Mucosa of descending colon (tissue), 3 donors: ENCODE results near the gene KIZ. TPM values are rescaled to one million over a fixed set of nuclear protein-coding genes. Genes with fewer than 3 reads are reported as not detected.

Experiments
- ATAC-seq: fragments of 200-7000 bp; cut with Tn5 transposase; one replicate; pipeline ENCODE4 v1.9.1; 2020; ENCODE audit warnings: mild to moderate bottlenecking, moderate library complexity
- DNase-seq, 3 donors: peaks; one replicate each; pipeline ENCODE4 v3.0.0-alpha.2; 2020
- H3K36me3 ChIP-seq: fragments of 200-600 bp; one replicate; pipeline ENCODE4 v1.8.0; 2021; ENCODE audit warnings: low read depth, mild to moderate bottlenecking
- H3K4me1 ChIP-seq: fragments of 200-600 bp; one replicate; pipeline ENCODE4 v1.8.0; 2021; ENCODE audit warnings: low read depth, mild to moderate bottlenecking
- H3K4me3 ChIP-seq: fragments of 200-600 bp; one replicate; pipeline ENCODE4 v1.8.0; 2021; ENCODE audit warnings: mild to moderate bottlenecking
- H3K9me3 ChIP-seq: fragments of 200-600 bp; one replicate; pipeline ENCODE4 v1.8.0; 2021; ENCODE audit warnings: mild to moderate bottlenecking
- intact Hi-C, 2 donors: fragments of 100-400 bp; cut with DNase I in 1 of 2; cut with micrococcal nuclease in 1 of 2; formaldehyde crosslinking; loops; one replicate each; pipeline versions ENCODE4 v1.11.0 to v1.11.1; 2022; cut with DNase I, micrococcal nuclease
- total RNA-seq, 3 donors: library from RNA; stranded (reverse); fragmentation: NEBNext Ultra II Directional in 2 of 3; extraction: Animal tissue kit (Norgen Biotek cat#: 25700) in 2 of 3; gene quantifications; one replicate each; pipeline versions ENCODE4 v1.2.1 to v1.2.4, GENCODE V29; 2021 to 2023
- TF ChIP-seq, protein P1 (sequence below): fragments of 200-600 bp; IDR thresholded peaks from one replicate; pipeline ENCODE4 v1.8.0; 2022; ENCODE audit warnings: antibody characterized with exemption, mild to moderate bottlenecking
- donor health status: DM: no; HTN: no; CAD: no; lungs with moderate emphysema.
- donor health status: DM: no; HTN: no; CAD: no.
- donor health status: DM: no; HTN: yes; CAD: no.

Gene KIZ
- total RNA-seq, 3 donors from 2014 or later = 9.4 to 114 (median 14.2) TPM

- H3K4me3 ChIP-seq = no peak overlapping the region
- H3K4me1 ChIP-seq = no peaks in the 10 kb centered on the region
- intact Hi-C loops = no loop called here
- no peaks in the 10 kb centered on the region for H3K36me3 ChIP-seq
- ATAC-seq = no peak
- DNase-seq = no peak
- TF ChIP-seq, protein P1, sequence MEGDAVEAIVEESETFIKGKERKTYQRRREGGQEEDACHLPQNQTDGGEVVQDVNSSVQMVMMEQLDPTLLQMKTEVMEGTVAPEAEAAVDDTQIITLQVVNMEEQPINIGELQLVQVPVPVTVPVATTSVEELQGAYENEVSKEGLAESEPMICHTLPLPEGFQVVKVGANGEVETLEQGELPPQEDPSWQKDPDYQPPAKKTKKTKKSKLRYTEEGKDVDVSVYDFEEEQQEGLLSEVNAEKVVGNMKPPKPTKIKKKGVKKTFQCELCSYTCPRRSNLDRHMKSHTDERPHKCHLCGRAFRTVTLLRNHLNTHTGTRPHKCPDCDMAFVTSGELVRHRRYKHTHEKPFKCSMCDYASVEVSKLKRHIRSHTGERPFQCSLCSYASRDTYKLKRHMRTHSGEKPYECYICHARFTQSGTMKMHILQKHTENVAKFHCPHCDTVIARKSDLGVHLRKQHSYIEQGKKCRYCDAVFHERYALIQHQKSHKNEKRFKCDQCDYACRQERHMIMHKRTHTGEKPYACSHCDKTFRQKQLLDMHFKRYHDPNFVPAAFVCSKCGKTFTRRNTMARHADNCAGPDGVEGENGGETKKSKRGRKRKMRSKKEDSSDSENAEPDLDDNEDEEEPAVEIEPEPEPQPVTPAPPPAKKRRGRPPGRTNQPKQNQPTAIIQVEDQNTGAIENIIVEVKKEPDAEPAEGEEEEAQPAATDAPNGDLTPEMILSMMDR = no peak
- H3K9me3 ChIP-seq = no peaks in the 10 kb centered on the region
Measured at GRCh38 chr20:21114584-21114983, 11.3 kb upstream of the KIZ start.

GRCh38 chr20:21117521-21117920, 8.4 kb upstream of the KIZ start:
- intact Hi-C loops = no loop called here
- no peaks in the 10 kb centered on the region for H3K36me3 ChIP-seq
- no peaks in the 10 kb centered on the region for H3K4me1 ChIP-seq
- TF ChIP-seq, protein P1 = no peak
- DNase-seq = no peak
- ATAC-seq = no peak
- H3K9me3 ChIP-seq = no peaks in the 10 kb centered on the region
- no peak overlapping the region for H3K4me3 ChIP-seq

- H3K4me3 ChIP-seq = no peak overlapping the region
- H3K36me3 ChIP-seq = no peaks in the 10 kb centered on the region
- ATAC-seq = no peak
- TF ChIP-seq, protein P1 = no peak
- no peak for DNase-seq
- intact Hi-C loops = no loop called here
- no peaks in the 10 kb centered on the region for H3K4me1 ChIP-seq
- no peaks in the 10 kb centered on the region for H3K9me3 ChIP-seq
Measured at GRCh38 chr20:21118138-21118537, 7.7 kb upstream of the KIZ start.

DNA sequence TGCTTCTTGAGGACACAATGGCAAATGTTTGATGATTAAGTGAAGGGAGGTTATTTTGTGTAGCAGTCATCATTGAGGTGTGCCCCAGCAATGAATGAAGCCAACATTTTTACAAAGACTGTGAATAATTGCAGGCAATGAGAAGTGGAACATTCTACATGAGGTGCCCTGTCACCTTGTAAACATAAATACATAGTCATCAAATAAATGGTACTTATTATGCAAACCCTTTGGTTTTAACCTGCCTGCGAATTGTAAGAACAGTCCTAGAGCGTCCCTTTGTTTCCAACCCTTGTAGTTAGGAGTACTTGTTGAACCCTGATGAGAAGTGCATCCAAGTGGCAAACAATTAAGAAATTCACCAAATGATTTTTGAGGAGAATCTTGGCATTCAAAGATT, 7.1 kb upstream of the KIZ start:
- TF ChIP-seq, protein P1 = no peak
- Histone ChIP-seq H3K9me3 (no peaks in the 10 kb centered on the region), H3K4me1 (no peaks in the 10 kb centered on the region), H3K36me3 (no peaks in the 10 kb centered on the region), H3K4me3 (no peak overlapping the region)
- DNase-seq = no peak
- no peak for ATAC-seq
- intact Hi-C loops = no loop called here

DNA sequence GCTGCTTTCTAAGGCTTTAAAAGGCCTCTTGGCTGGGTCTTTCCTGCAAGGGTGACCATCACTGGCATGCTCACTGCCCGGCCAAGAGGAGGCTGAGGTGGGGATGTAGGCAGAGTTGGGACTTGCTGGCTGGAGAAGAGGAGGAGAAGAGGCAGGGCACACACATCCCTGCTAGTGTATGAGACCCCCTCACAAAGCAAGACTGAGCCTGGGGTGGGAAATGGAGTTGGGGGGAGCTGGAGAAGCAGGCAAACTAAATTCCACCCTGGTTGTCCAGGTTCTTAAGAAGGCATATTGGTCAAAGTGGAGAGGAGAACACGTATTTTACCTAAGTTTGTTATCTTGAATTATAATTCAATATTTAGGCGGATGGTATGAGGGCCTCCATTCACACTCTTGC, 1.7 kb upstream of the KIZ start:
- no peak for DNase-seq
- intact Hi-C loops = no loop called here
- H3K36me3 ChIP-seq = no peaks in the 10 kb centered on the region
- H3K9me3 ChIP-seq = no peaks in the 10 kb centered on the region
- ATAC-seq = no peak
- H3K4me1 ChIP-seq = peaks cover 3% of the 10 kb centered on the region
- TF ChIP-seq, protein P1 = no peak
- no peak overlapping the region for H3K4me3 ChIP-seq
